CD1c-positive myeloid dendritic cell (primary cell): ENCODE results near the gene DSP.

ENCODE experiments used
- DNase-seq: peaks from one replicate; pipeline ENCODE4 v3.0.0-alpha.2; 2016; ENCODE audit errors: extremely low spot score

Gene DSP

DNA sequence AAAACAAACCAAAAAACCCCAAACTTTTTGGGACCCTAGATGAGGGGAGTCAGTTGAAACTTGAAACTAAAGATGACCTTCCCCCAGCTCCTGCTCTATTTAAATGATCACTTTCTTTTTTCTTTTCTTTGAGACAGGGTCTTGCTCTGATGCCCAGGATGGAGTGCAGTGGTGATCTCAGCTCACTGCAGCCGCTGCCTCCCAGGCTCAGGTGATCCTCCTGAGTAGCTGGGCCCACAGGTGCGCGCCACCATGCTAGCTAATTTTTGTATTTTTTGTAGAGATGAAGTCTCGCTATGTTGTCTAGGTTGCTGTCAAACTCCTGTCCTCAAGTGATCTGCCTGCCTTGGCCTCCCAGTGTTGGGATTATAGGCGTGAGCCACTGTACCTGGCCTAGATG is 7.3 kb upstream of the DSP start:
- no peak for DNase-seq

DNA sequence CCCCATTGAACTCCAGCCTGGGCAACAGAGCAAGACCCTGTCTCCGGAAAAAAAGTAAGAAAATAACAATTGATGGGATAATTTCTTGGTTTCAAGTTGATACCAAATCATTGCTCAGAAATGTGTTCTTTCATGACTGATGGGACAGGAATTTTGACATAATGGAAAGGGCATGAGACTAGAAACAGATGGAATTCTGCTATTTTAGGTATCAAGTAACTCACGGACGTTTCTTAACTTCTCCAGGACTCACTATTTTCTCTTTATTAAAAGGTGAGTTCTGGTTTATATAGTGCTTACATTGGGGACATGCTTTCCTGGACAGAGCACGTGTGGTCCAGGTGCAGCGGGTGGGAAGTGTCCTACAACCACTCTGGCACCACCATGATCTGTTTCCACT is 6.0 kb upstream of the DSP start:
- DNase-seq: no peak

- no peak for DNase-seq
Measured at GRCh38 chr6:7537565-7538174, 3.8 kb upstream of the DSP start.

GRCh38 chr6:7538484-7538883 is 3.0 kb upstream of the DSP start:
- no peak for DNase-seq

GRCh38 chr6:7540595-7540994 is 876 bp upstream of the DSP start:
- no peak for DNase-seq

DNA sequence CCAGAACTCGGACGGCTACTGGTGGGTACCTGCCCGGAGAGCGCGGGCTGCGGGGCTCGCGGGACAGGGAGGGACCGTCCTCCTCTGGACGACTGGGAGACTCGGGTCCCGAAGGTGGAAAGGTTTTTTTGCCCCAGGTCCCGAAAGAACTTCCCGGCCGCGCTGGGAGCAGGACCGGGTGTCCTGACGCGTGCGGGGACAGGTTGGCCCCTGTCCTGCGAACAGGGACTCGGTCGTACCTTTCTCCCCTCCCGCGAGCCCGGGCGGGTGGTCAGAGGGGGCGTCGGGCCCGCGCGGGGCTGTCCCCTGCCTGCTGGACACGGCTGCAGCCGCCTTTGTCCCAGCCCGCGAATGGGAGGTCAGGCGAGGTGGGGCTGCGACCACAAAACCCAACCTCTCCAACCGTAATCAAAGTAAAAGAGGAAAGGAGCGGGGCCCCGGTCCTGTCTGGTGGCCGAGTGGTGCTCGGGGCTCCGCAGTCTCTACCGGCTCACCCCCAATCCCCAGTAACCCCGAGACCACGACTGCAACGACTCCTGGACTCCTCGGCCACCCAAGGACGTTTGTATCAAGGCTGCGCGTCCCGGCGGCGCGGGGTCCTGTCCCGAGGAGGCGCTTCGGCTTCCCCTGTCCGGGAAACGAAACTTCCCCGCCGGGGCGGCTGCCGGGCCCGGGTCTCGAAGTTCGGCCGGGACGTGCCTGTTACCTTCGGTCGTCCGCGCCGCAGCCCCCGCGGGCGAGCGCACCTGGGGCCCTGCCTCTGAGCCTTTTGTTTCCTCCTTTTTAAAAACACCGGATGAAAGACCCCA is 798 bp downstream of the DSP start:
- no peak for DNase-seq

- DNase-seq: no peak
Measured at GRCh38 chr6:7542874-7543624, 1.6 kb downstream of the DSP start.

GRCh38 chr6:7543789-7544424 is 2.4 kb downstream of the DSP start:
- no peak for DNase-seq

DNA sequence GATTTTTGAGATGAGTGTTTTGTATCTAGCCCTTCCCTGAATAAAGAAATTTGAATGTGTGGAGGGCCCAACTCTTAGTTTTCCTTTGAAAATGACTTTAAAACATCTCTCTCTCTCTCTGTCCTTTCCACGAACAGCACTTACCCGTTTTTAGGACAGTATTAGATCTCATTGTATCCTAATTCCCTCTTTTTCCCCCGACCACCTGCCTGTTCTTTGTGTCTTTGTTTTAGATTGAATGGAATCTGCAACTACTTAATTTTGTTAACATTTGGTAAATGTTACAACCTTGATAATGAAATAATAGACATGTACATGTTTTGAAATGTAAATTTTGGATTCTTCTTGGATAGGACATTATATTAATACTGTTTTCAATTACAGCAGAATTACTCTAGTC is 3.1 kb downstream of the DSP start:
- DNase-seq: no peak

DNA sequence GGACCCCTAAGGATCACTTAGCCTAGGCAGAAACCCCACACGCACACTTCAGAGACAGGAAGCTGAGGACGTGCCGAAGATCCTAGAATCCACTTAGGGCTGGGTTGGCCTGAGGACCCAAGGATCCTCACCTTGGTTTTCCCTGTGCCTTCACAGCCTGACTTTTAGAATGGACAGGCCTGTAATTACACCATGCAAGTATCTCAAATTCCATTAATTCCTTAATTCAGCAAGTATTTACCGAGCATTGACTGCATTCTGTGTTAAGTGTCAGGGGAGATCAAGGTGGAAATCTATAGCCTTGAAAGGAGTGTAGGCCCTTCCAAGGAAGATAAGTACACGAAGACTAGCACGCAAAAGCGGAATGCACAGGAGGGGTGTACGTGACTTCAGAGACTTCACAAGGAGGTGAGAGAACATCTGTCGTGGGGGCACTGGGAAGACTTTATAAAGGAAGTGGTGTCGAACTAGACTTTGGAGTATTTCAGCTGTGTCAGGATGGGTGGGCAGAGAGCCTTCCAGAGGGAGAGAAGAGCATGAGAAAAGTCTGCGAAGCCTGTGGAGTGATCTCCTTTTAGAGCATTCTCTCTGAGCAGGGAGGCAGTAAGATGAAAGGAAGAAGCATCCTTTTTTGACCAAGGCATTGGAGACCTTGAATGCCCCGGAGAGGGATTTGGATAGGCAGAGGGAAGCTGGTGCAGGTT is 4.0 kb downstream of the DSP start:
- DNase-seq: no peak

GRCh38 chr6:7546020-7546369 is 4.5 kb downstream of the DSP start:
- DNase-seq: no peak

DNA sequence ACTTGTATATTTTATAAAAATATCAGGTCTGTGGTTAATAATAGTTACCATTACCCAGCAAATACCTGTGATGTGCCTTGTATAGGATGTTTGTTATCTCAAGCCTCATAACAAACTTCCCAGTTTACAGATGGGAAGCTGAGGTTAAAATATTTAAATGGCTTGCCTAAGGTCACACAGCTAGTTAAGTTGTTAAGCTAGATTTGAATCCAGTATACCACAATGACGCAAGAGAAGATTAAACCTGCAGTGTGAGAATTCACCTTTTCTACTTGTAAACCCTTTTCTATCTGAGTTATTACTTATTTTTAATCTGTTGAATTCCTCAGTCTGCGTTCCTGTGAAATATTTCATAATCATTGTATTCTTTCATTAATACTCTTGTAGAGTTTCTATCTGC is 4.9 kb downstream of the DSP start:
- DNase-seq: no peak

DNA sequence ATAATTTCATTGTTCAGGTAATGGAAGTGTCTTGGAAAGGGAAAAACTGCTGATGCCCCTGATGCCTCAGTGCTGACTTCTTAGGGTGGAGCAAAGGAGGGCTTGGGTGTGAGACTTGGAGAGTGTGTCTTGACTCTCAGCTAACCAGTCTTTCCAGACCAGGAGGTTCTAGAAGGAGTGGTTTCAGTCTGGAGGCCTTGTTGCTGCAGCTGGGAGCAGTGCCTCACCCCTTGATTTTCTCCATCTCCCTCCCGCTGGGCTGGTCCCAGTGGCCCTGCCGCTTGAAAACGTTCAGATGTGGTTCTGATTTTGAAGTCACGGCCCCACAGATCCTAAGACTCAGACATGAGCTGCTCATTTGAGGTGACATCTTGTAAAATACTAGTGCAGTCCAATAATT is 5.4 kb downstream of the DSP start:
- no peak for DNase-seq

DNA sequence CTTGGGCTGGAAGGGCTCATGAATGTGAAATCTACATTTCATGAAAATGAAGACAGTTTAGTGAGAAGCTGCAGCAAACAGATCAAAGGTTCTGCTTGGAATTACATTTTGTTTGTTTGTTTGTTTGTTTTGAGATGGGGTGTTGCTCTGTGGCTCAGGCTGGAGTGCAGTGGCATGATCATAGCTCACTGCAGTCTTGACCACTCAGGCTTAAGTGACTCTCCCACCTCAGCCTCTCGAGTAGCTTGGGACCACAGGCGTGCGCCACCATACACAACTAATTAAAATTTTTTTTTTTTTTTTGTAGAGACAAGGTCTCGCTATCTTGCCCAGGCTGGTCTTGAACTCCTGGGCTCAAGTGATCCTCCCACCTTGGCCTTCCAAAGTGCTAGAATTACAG is 5.8 kb downstream of the DSP start:
- DNase-seq: no peak

GRCh38 chr6:7550433-7550801 is 8.9 kb downstream of the DSP start:
- DNase-seq: no peak

DNA sequence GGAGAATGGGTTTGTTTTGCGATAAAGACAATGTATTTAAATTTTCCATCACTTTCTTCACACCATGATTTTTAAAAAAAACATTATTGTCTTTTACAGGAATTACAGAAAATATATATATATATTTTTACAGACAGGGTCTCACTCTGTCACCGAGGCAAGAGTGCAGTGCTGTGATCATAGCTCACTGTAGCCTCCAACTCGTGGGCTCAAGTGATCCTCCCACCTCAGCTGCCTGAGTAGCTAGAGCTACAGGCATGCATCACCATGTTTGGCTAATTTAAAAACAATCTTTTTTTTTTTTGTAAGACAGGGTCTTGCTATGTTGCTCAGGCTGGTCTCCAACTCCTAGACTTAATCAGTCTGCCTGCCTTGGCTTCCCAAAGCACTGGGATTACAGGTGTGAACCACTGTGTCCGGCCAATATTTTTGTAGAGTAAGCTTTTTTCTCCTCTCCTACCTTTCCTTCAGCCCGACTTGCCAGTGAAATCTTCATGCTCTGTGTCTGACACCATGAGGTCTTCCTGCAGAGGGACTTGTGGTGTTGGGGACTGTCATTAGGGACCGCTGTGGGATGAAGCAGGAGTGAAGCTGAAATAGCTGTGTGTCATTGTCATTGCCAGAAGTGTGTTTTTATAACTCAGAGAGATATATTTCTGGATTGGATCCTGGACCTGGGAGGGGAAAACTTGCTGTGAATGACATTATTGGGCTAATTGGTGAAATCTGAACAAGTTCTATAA is 13.2 kb downstream of the DSP start:
- no peak for DNase-seq

- DNase-seq: no peak
Measured at GRCh38 chr6:7555671-7556070, 14.2 kb downstream of the DSP start.

DNA sequence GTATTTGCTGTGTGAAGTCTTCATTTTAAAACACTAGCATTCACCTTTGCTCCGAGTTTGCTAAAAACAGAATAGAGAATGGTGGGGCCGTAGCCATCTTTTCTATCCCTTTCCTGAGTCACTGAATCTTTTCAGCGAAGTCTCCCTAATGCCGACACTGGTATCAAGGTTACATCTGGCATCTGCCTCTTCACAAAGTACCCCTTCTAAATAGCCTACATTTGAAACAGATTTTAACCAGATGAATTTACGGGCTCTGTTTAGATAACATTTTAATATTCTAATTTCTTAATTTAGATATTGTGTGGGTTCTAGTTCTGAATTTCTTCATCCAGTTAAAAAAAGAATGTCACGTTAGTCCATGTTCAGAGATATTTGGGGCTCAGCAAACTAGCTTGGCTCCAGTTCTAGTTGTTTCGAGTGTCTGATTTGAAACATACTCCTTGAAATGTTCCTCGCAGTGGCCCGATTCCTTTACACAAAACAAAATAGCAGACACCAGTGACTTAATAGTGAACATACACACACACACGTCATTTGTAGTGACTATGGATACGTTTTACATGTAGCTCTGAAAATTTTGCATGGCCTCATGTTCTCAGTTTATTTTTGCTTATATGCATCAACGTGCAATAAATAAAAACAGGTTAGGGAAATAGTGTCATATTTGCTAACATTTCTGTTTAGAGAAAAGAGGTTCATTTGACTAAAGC is 15.1 kb downstream of the DSP start:
- DNase-seq: no peak

DNA sequence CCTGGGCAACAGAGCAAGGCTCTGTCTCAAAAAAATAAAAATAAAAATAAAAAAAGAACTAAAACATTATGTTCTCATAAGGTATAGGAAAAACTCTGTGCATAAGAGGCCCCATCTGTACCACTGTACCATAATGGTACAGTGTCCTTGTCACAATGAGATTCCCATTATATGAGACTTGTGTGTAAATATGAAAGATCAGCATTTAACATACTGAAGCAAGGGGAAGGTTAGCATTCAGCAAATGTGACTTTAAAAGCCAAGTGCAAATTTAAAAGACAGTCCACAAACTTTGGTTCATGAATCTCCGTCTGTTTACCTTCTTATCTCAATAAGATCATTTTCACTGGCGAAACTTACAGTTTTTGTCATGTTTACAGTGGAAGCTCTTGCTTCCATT is 16.2 kb downstream of the DSP start:
- DNase-seq: no peak

DNA sequence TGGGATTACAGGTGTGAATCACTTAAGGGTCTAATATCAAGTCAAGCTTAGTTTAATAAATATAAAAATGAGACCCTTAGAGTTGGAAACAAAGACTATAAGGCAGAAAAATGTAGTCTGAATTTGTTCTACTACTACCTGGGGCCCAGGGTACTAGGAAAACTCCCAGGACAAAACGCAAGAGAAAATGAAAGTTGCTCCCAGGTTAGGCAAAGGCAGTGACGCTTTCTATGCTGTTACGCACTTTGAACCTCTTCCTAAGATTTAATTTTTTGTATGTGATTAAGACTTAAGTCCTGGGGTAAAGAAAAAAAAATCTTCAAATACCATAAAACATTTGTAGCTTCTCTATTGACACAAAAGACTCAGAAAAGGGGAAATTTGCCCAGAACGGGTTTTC is 17.3 kb downstream of the DSP start:
- DNase-seq: no peak

DNA sequence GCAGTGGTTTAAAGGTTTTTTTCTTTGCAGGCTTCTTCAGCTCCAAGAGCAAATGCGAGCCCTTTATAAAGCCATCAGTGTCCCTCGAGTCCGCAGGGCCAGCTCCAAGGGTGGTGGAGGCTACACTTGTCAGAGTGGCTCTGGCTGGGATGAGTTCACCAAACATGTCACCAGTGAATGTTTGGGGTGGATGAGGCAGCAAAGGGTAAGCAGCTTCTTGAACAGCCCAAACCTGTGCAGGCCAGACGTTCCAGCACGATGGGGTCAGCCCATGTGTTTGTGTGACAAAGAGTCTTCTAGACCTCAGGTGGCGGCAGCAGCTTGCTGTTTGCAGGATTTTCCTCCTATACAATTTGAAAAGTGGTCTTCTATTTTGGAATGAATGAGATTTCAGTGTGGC is 17.7 kb downstream of the DSP start:
- DNase-seq: no peak
